NCI-H146 treated with DMSO at 0.1 percent for 48 hours (cell line): ENCODE measurements around the gene C21orf91.
A peak's percentile ranks its signal among the peaks of the same experiment; 100 is the strongest.

Source experiments
- DNase-seq: peaks from one replicate; lab custom pipeline; 2025; ENCODE audit not compliant: unreplicated experiment; lab: John Stamatoyannopoulos, UW

Gene C21orf91

DNA sequence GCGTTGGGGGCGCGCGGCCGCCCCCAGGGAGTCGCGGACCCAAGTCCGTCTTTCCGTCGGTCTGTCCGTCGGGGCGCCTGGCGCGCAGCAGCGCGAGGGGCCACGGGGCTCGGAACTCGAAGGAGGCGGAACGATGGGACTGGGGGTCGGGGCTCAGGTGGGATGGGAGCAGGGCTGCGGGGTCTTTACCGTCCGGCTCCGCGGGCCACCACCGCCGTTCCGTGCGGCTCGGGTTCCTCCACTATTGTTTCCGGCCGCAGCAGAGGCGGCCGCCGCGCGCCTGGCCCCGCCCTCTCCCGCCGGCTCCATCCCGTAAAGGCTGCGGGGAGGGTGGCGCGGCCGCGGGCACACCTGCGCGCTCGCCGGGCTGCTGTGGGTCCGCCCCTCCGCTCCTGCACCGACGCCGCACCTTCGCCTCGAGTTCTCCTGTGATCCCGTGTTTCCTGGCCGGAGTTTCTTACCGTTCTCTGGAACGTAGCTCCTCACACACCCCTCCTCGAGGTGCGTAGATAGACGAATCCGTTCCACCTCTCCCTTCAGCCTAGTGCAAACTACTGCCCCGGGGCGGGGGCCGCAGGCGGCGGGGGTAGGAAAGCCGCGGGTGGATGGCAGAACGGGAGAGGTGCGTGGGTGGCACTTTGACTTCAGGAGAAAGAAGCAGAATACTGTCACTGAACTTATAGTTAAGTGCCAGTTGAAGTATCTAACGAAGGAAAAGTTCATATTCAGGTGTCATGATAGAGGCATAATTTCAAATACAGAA lies at the start of gene C21orf91:
Gene C21orf91 (minus strand): TSS at position 243 of the 763 bp plus-strand sequence. CDS start 1,038 bp downstream, outside the sequence.
- peak; percentile 52 for DNase-seq

- DNase-seq: no peak
Measured at GRCh38 chr21:17866590-17866989, 47.4 kb upstream of the C21orf91 start.

GRCh38 chr21:17859661-17860060 lies 40.5 kb upstream of the C21orf91 start:
- DNase-seq: no peak

DNA sequence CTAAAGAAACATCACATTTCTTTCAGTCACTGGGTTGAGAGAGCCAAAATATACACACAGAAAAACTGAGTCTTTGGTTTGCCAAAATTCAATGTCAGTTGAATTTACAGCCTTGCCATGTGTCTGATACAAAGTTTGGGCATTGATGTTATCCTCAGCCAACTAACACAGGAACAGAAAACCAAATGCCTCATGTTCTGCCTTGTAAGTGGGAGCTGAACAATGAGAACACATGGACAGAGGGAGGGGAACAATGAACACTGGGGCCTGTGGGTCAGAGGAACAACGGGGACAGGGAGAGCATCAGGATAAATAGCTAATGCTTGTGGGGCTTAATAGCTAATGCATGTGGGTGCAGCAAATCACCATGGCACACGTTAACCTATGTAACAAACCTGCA lies 39.6 kb upstream of the C21orf91 start:
- DNase-seq: no peak

DNA sequence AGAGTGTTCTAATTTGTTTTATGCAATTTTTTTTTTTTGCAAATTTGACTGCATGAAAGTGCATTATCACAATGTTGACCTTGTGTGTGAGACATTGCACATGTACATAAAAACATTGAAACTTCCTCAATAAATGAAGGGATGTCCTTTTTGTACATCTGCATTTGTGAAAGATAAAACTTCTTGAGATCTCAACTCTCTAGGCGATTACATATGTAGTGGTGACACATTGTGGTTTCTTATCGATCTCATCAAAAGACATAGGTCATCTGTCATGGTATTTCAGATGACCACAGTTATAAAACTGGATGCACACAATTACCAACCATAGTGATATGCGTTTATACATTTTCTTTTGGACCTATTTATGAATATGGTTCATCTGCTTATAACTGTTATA lies 35.6 kb upstream of the C21orf91 start:
- no peak for DNase-seq

- DNase-seq: no peak
Measured at GRCh38 chr21:17853393-17854275, 34.5 kb upstream of the C21orf91 start.

- DNase-seq: no peak
Measured at GRCh38 chr21:17848228-17848627, 29.1 kb upstream of the C21orf91 start.

DNA sequence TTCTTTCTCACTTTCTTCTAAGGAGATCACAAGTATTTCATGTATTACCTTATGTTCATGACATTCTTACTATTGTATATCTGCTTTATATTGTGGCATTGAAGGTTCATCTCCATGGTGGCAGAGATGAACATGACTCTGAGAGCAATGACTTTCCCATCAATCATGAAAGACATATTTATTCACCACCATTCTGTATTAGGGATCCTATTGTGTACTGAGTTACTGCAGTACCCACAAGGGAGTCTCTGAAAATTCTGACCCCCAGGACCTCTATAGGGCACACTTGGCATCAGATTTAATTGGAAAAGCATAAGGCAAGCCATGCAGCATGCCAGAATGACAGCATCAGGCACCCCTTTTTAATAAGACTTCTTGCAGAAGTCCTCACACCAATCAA lies 21.9 kb upstream of the C21orf91 start:
- DNase-seq: no peak

GRCh38 chr21:17834639-17835354 lies 15.6 kb upstream of the C21orf91 start:
- no peak for DNase-seq

DNA sequence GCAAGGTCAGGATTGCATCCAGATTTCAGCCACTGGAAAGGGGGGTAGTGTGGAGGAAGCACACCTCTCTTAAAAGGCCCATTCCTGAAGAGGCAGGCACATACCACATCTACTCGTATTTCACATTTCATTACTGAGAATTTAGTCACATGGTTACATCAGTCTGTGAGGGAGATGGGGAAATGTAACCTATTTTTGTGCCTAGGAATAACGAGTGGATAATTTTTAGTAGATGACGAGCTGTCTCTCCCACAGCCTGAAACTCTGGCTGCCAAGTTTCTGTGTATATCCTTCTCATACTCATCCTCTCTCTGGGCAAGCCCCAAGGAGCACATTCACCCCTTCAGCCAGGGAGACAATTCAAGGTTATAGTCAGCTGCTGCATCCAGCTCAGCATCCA lies 10.3 kb upstream of the C21orf91 start:
- no peak for DNase-seq

- no peak for DNase-seq
Measured at GRCh38 chr21:17828223-17828622, 9.1 kb upstream of the C21orf91 start.

GRCh38 chr21:17823846-17824245 lies 4.7 kb upstream of the C21orf91 start:
- DNase-seq: no peak

GRCh38 chr21:17821121-17821520 lies 2.0 kb upstream of the C21orf91 start:
- no peak for DNase-seq

GRCh38 chr21:17819877-17820229 lies 697 bp upstream of the C21orf91 start:
- DNase-seq: peak; percentile 52

DNA sequence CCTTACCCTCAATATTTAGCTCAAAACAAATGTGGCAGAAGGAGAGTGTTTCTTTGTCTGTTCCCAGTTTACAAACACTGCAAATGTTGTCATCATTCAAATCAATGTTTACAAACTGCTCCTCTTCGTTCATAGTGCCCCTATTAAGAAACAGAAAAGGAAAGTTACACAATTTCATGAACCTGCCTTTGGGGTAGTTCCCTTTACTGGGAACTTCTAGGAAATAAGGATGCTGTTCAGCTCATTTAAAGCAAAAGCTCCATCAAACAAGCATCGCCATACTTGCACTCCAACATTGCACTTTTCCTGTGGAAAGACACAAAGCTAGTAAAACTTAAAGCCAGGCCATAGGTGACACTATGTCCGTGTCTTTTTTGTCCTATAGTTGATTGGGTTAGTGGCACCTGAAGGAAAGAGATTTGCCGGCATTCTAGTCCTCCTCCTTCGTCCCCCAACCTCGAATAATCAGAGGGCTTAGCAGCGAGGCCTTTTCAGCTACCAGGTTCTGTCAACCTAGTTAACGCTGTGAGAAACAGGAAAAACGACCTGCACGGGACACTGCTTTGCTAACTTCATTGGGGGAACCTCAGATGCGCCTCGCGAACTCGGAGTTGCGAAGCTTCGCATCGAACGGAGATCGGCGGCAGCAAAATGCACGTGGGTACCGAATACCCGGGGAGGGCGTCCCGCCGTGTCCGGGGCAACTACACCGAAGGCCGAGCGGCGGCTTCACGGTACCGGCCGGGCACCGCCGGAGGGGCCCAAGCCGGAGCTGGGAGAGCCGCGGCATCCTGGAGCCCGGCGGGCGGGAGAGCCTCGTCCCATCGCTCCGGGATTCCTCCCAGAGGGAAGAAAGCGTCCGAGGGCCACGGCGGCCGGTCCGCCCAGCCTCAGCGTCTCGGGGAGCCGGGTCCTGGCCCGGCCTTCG lies 706 bp downstream of the C21orf91 start:
- DNase-seq: no peak

DNA sequence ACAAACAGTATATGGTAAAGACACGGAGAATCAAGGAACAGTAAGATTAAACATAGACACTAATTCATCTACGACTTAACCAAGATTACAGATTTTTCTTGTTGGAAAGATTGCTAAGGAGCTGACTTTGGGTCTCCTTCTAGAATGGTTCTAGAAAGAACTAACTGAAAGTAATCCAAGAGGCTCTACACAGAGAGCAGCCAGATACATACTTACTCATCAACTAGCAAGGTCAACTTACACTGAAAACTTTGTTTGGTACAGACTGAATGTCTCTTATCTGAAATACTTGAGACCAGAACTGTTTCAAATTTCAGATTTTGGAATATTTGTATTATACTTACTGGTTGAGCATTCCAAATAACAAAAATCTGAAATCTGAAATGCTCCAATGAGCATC lies 5.8 kb downstream of the C21orf91 start:
- no peak for DNase-seq

DNA sequence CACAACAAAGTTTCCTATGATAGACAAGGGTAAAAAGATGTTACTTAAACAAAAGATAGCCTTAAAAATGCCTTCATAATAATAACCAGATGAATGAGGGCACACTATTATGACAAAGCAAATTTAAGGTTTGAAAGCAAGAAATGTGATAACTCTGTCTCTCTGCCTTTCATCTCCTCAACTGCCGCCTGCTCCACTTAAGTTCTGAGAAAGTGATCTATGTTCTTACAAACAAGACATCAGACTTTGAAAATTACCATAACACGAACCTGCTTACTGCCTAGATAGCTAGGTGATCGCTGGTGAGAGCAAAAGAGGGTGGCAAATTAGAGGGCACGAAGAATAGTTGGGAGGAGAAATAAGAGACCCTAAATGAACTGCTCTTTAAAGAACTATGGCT lies 13.2 kb downstream of the C21orf91 start:
- DNase-seq: no peak

GRCh38 chr21:17803536-17803935 lies 15.6 kb downstream of the C21orf91 start:
- no peak for DNase-seq

GRCh38 chr21:17802572-17802971 lies 16.6 kb downstream of the C21orf91 start:
- no peak for DNase-seq

- no peak for DNase-seq
Measured at GRCh38 chr21:17799414-17800164, 19.6 kb downstream of the C21orf91 start.
